GM21576 (cell line): ENCODE measurements around the gene PRKCG.

Source experiments
- ATAC-seq: cut with Tn5 transposase; IDR thresholded peaks from one replicate; pipeline ENCODE4 v1.9.1; 2021; ENCODE audit warnings: mild to moderate bottlenecking, moderate library complexity; ENCODE audit not compliant: unreplicated experiment

Gene PRKCG

DNA sequence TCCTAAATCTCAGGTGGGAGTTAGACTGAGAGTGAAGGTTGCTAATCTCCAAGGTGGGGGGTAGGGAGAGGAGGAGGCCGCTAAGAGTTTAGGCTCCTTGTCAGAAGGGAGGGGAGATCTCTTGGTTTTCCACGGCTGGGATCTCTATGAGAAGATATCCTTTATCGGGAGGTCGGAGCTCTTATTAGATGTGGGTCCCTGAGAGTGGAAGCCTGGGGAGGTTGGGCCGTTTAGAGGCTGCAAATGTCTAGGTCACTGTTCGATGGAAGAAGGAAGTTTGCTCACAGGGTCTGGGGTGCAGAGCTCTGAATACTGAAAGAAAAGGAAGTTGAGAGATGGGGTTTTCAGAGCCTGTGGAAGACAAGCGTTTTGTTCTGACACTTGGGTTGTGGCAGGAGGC is 10.5 kb upstream of the PRKCG start:
- no peak for ATAC-seq

DNA sequence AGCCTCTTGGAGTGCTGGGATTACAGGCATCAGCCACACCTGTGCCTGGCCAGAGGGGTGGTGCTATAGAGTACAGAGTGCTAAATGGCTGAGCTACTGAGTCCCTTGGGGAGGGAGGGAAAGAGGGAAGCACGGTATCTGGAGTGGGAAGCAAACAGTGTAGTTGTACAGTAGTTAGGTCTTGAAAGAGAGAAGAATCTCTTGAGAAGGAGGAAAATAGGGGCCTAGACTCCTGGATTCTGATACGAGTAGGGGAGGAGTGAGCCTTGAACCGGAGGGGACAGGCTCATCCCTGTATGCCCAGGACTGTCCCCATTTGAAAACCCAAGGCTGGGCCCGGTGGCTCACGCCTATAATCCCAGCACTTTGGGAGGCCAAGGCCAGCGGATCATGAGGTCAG is 9.2 kb upstream of the PRKCG start:
- no peak for ATAC-seq

DNA sequence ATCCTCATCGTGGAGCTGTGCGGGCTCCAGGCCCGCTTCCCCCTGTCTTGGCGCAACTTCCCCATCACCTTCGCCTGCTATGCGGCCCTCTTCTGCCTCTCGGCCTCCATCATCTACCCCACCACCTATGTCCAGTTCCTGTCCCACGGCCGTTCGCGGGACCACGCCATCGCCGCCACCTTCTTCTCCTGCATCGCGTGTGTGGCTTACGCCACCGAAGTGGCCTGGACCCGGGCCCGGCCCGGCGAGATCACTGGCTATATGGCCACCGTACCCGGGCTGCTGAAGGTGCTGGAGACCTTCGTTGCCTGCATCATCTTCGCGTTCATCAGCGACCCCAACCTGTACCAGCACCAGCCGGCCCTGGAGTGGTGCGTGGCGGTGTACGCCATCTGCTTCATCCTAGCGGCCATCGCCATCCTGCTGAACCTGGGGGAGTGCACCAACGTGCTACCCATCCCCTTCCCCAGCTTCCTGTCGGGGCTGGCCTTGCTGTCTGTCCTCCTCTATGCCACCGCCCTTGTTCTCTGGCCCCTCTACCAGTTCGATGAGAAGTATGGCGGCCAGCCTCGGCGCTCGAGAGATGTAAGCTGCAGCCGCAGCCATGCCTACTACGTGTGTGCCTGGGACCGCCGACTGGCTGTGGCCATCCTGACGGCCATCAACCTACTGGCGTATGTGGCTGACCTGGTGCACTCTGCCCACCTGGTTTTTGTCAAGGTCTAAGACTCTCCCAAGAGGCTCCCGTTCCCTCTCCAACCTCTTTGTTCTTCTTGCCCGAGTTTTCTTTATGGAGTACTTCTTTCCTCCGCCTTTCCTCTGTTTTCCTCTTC is 8.0 kb upstream of the PRKCG start:
- ATAC-seq = no peak

DNA sequence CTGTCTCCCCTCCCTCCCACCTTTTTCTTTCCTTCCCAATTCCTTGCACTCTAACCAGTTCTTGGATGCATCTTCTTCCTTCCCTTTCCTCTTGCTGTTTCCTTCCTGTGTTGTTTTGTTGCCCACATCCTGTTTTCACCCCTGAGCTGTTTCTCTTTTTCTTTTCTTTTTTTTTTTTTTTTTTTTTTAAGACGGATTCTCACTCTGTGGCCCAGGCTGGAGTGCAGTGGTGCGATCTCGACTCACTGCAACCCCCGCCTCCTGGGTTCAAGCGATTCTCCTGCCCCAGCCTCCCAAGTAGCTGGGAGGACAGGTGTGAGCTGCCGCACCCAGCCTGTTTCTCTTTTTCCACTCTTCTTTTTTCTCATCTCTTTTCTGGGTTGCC is 7.4 kb upstream of the PRKCG start:
- no peak for ATAC-seq

DNA sequence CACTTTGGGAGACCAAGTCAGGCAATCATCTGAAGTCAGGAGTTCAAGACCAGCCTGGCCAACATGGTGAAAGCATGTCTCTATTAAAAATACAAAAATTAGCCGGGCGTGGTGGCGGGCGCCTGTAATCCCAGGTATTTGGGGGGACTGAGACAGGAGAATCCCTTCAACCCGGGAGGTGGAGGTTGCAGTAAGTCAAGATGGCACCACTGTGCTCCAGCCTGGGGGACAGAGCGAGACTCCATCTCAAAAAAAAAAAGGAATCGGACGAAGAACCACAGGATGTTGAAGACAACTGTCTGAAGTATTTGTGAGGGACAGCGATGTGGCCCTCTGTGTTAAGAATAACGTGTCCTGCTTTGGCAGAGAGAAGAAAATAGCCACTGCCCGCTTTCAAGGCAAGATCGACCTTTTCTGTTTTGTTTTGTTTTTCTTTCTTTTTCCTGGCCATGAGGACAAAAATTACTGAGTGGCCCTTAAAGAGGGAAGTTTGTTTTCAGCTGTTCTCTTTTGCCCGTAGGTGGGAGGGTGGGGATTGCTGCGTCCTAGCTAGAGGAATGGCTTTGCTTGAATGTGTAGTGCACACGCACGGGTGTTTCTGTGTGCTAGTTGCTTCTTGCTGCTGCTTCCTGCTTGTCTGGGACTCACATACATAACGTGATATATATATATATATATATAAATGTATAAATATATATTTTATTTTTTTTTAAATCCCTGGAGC is 6.2 kb upstream of the PRKCG start:
- no peak for ATAC-seq

DNA sequence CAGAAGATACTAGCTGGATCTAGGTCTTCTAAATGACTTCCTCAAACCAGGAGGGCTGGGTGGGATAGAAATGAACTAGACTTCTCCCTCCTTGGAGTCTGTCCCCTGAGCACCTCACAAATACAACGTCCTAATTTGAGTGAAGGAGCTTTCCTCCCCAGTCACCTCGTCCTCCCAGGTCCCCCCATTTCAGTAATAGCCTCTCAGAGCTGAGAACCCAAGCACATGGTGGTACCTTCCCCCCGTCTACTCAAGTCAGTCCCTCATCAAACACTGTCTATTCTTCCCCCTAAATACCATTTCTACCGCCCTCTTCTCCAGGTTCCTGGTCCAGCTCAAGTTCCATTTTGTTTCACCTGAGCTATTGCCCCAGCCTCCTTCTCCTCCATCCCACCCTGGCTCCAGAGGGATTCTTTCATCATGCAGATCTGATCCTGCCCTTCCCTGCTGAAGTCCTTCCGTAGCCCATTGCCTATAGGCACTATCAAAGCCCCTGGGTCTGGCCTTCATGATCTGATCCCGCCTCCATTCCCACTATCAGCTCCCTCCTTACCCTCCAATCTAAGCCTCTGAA is 5.3 kb upstream of the PRKCG start:
- ATAC-seq = no peak

DNA sequence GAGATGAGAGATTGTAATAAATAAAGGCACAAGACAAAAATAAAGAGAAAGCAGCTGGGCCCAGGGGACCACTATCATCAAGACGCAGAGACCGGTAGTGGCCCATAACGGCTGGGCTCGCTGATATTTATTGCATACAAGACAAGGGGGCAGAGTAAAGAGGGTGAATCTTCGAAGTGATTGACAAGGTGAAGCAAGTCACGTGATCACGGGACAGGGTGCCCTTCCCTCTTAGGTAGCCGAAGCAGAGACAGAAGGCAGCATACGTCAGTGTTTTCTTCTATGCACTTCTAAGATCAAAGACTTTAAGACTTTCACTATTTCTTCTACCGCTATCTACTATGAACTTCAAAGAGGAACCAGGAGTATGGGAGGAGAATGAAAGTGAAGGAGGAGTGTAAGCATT is 4.6 kb upstream of the PRKCG start:
- ATAC-seq = no peak

DNA sequence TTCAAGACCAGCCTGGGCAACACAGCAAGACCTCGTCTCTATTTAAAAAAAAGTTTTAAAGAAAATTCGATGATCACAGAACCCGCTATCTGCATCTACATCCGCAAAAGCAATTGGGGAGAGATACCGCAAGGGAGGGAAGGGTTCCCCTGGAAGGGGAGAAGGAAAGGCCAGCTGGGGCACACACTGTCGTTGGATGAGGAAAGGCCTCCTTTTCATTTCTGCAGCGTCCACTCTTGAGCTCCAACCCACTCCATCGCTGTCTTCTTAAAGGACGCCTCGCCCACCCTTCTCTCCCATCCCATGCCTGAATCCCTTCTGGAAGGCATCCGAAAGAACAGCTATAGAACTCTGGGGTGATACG is 3.2 kb upstream of the PRKCG start:
- ATAC-seq = no peak

DNA sequence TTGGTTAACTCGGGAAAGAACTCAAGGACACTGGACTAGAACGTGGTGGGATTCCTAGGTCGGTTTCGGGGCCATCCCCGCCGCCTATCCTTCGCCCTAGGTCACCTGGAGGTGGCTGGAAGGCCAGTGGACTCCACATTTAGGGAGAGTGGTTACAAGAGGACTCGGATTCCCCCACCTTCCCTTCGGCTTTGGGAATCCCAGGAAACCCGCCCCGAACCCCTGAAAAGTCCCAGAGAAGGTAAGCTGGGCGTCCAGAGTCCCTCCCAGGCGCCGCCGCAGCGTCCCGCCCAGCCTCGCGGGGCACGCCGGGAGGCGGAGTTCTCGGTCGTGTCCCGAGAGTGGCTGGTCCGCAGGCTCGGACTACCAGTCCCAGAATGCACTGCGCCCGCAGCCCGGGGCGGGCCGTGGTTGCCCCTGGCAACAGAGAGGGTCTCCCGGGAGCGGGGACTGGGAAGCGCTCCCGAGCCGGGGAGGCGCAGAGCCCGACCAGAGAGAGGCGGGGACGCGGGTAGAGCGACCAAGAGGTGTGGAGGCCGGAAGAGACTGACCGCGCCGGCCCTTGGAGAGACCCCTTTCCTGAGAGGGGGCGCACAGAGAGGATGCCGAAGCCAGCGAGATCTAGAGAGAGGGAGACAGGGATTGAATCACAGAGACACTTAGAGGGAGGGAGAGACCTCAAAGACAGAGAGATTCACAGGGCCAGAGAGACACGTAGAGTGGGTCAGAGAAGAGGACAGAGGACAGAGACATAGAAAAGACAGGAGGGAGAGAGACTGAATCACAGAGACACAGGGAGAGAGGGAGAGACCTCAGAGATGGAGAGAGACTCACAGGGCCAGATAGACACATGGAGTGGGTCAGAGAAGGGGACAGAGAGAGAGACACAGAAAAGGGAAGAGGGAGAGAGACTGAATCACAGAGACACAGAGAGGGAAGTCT is 2.6 kb upstream of the PRKCG start:
- ATAC-seq = peak; percentile 68

DNA sequence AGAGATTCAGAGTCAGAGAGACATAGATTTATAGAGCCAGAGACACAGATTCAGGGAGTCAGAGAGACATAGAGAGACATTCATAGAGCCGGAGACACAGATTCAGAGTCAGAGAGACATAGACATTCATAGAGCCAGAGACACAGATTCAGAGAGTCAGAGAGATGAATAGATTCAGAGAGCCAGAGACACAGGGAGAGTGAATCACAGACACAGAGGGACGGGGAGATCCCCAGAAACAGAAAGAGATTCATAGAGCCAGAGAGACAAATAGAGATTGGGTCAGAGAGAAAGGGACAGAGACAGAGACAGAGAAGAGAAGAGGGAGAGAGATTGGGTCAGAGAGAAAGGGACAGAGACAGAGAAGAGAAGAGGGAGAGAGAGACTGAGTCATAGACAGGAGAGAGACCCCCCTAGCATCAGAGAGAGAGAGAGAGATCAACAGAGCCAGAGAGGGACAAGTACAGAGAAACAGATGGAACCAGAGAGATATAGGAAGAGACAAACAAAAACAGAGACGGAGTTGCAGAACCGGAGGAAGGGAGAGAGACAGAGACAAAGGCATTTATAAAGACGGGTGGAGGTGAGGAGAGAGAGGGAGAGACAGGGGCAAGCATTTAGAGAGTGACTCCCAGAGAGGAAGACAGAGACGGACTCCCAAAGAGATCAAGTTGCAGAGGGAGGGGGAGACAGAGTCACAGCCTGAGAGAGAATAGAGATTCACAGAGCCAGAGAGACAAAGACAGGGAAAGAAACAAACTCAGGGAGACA is 1.1 kb upstream of the PRKCG start:
- no peak for ATAC-seq

DNA sequence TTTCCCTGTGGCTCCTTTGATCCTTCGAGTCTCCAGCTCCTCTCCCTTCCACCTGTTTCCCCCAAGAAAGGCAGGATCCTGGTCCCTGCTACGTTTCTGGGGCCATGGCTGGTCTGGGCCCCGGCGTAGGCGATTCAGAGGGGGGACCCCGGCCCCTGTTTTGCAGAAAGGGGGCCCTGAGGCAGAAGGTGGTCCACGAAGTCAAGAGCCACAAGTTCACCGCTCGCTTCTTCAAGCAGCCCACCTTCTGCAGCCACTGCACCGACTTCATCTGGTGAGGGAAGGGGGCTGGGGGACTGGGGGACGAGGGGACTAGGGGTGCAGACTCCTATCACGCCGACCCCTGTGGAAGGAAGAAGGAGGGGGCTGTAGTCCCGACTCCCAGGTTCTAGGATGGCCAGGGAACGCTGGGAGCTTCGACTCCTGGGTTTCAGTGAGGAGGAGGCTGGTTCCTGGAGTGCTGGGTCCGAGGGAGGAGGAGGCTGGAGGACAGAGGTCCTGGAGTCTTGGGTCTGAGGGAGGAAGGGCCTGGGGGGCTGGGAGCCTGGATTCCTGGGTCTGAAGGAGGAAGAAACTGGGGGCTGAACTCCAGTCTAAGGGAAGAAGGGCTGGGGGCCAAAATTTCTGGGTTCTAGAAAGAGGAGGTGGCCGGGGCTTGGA is 524 bp downstream of the PRKCG start:
- ATAC-seq = no peak

DNA sequence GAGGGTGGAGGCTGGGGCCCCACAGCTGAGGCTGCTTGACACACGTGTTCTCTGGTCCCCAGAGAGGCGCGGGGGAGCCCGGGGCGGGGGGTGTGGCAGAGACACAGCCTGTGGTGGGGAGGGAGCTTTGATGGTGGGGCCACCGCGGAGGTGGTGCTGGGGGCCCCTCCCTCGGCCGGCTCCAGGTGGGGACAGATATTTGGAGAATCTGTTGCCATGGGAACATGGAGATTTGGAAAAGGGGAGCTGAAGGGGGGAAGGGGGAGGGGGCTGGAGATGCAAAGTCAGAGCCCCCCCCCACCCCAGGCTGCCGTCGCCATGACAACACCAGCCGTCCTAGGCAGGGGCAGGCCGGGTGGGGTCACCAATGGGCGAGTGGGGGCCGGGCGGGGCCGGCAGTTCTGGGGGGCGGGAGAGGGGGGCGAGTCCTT is 1.2 kb downstream of the PRKCG start:
- ATAC-seq = no peak

DNA sequence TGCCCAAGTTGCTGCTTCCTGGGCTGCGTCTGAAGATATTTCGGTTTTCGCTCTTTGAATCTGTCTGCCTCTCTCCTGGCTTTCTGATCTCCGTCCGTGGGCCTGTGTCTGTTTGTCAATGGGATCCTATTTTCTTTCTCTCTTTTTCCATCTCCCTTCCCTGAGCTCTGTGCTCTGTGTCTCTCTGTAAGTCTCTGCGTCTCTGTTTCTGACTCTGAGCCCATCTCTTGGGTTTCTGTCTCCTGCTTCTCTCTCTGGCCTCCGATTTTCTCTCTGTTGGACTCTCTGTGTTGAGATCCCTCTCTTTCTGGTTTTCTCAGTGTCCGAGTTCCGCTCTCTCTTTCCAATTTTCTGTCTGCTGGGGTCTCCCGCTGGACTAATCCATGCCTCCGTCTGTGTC is 1.7 kb downstream of the PRKCG start:
- ATAC-seq = no peak

DNA sequence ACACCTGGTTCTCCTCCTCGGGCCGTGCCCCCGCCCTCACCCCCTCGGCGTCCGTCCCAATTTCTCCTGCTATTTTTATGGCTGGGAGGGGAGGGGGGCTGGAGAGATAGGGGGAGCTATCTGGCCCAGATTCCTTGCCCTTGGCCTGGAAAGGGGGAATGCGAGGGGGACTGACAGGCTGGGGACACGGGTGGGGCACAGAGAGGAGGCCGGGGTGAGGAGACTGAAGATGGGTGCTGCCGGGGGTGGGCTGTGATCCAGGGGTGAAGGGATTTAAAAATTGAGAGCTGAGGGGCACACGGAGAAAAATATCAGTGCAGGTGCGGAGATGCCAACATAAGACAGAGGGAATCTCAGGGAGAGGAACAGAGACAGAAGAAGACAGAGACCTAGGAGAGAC is 2.3 kb downstream of the PRKCG start:
- ATAC-seq = no peak

DNA sequence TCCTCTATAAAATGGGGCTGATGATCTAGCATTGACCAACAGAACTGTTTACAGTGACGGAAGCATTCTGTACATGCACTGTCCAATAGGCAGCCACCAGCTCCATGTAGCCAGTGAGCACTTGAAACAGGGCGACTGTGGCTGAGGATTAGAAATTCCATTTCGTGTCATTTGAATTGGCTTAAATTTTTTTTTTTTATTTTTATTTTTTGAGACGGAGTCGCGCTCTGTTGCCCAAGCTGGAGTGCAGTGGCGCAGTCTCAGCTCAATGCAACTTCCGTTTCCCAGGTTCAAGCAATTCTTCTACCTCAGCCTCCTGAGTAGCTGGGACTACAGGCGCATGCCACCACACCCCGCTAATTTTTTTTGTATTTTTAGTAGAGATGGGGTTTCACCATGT is 3.0 kb downstream of the PRKCG start:
- ATAC-seq = no peak

DNA sequence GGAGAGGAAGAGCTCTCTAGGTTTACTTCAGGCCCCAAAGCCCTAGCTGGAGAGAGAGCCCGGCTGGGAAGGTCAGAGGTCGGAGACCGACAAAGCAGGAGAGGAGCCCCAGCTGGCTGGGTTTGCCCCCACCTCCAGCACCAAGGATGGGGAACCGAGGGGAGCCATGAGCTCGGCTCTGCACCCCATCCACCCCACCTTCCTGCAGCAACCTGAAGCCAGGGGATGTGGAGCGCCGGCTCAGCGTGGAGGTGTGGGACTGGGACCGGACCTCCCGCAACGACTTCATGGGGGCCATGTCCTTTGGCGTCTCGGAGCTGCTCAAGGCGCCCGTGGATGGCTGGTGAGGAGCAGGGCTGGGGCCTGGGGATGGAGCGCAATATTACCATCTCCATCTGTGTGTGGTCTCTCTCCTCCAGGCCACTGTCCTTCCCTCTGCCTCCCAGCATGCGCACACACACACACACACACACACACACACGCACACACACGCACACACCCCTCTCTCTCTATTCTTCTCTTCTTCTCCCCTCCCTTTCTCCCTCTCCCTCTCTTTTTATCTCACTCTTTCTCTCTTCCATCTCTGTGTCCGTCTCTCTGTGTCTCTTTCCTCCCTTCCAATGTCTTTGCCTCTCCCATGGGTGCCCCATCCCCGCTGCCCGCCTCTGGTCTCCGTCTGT is 10.4 kb downstream of the PRKCG start:
- ATAC-seq = no peak

DNA sequence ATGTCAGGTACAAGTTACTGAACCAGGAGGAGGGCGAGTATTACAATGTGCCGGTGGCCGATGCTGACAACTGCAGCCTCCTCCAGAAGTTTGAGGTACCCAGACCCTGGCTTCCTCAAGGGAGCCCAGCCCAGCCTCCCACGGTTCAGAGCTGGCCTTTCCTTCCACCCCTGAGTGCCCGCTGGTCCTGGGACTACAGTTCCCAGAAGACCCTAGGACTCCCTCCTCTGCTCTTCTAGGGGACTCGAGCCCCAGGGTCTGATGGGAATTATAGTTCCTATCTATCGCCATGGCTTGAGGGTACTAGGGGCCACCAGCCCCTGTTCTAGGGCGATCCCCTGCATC is 11.0 kb downstream of the PRKCG start:
- no peak for ATAC-seq

DNA sequence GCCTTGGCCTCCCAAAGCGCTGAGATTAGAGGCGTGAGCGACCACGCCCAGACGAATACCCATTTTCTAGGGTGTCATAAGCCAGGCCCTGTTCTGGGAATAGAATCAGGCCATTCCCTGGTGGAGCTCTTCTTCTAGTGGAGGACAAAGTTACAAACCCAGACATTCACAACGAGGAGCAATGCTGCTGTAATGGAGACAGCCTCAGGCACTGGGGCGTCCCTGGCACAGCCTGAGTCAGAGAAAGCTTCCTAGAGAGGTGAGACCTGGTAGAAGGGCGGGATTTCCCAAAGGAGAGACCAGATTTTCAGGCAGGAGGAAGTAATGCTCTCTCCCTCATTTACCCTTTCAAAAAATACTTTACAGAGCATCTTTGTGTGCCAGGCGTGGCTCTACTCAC is 12.7 kb downstream of the PRKCG start:
- no peak for ATAC-seq

DNA sequence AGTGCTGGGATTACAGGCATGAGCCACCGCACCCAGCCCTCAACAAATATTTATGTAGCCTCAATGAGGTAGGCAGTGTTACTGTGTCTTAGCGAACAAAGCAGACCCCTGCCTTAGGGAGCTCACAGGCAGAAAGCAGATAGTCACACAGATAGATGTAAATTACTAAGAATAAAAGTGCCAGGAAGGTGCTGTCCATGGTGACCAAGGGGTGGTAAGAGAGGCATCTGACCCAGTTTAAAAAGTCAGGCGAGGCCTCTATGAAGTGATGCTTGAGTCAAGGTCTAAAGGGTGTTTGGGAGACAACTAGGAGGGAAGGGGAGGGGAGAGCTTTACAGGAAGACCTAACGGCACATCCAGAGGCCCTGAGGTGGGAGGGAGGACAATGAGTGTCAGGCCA is 14.7 kb downstream of the PRKCG start:
- no peak for ATAC-seq
